HepG2 (cell line): ENCODE data around the gene SPC24. TPM values are rescaled to one million over a fixed set of nuclear protein-coding genes. Genes with fewer than 3 reads are reported as not detected.
"Not testable (repeated sequence)": the region's sequence is repeated elsewhere in the genome, so short reads cannot be mapped to it uniquely, and the experiment has no call there.

Experiments used
- ATAC-seq: fragments of 200-7000 bp; cut with Tn5 transposase; 3 replicates; pipeline ENCODE4 v1.9.1; 2020; ENCODE audit warnings: mild to moderate bottlenecking, moderate library complexity
- BruUV-seq: library from RNA; stranded (reverse); fragments of 400-500 nt; replicated peaks from 2 replicates; lab custom pipeline; 2021; lab: Mats Ljungman, UMichigan
- CTCF ChIA-PET: fragments of 300-600 bp; formaldehyde crosslinking; extraction: SDS; loops from one replicate; lab custom pipeline; 2021; ENCODE audit warnings: low total read pairs, inconsistent platforms, low intra/inter-chr PET ratio; lab: Yijun Ruan, JAX
- POLR2A ChIA-PET: fragments of 350-600 bp; sonication (Branson Sonifier 250); formaldehyde crosslinking; loops from one replicate; lab custom pipeline; 2020; ENCODE audit warnings: antibody characterized with exemption, inconsistent platforms; lab: Yijun Ruan, JAX
- DNase-seq: peaks from one replicate; pipeline ENCODE4 v3.0.0-alpha.2; 2015; ENCODE audit warnings: low spot score
- FAIRE-seq: peaks from 3 replicates; lab custom pipeline; 2011; peaks lifted over from hg19 to GRCh38; lab: Jason Lieb, UNC
- H2AFZ ChIP-seq: one replicate; pipeline ENCODE4 v1.6.1; 2011; ENCODE audit warnings: low read length, inconsistent platforms
- H3K27ac ChIP-seq: fragments of 300-600 bp; 3 replicates; pipeline ENCODE4 v1.8.0; 2011; ENCODE audit warnings: mixed run types, mild to moderate bottlenecking, mixed read lengths, low read length, inconsistent platforms; ENCODE audit not compliant: insufficient read depth; ENCODE audit errors: extremely low read length
- H3K27me3 ChIP-seq, 2 experiments: fragments of 200-600 bp in 1 of 2; 2 replicates in 1 of 2; 3 replicates in 1 of 2; pipeline versions ENCODE4 v1.6.0 to v1.8.0; 2011; ENCODE audit warnings: low read length in 2 of 2, mild to moderate bottlenecking in 2 of 2, moderate library complexity in 2 of 2, inconsistent platforms in 1 of 2; ENCODE audit not compliant: insufficient read depth in 2 of 2, control insufficient read depth in 1 of 2
- H3K36me3 ChIP-seq, 2 experiments: fragments of 200-600 bp in 1 of 2; replicated peaks in 1 of 2; 2 replicates in 1 of 2; 3 replicates in 1 of 2; pipeline versions ENCODE4 v1.5.1 to v1.8.0; 2011; ENCODE audit warnings: low read length in 2 of 2, inconsistent platforms in 1 of 2; ENCODE audit not compliant: insufficient read depth in 2 of 2, control insufficient read depth in 1 of 2
- H3K4me1 ChIP-seq: 2 replicates; pipeline ENCODE4 v1.5.1; 2012; ENCODE audit warnings: low read length, inconsistent platforms; ENCODE audit not compliant: insufficient read depth
- H3K4me2 ChIP-seq: 2 replicates; pipeline ENCODE4 v1.6.0; 2011; ENCODE audit warnings: low read depth, low read length, inconsistent platforms
- H3K4me3 ChIP-seq, 3 experiments: fragments of 200-600 bp in 1 of 3; sonication (generic), shearing (Covaris generic) in 1 of 3; replicated peaks in 1 of 3; 2 replicates each; pipeline ENCODE4 v1.5.1; 2011 to 2016; ENCODE audit warnings: low read length in 3 of 3, inconsistent platforms in 2 of 3, low read depth in 2 of 3, mild to moderate bottlenecking in 2 of 3, control low read depth in 1 of 3, mixed read lengths in 1 of 3; ENCODE audit not compliant: insufficient read depth in 1 of 3
- H3K79me2 ChIP-seq: one replicate; pipeline ENCODE4 v1.6.1; 2011; ENCODE audit warnings: low read length, inconsistent platforms; ENCODE audit not compliant: insufficient read depth
- H3K9ac ChIP-seq: 2 replicates; pipeline ENCODE4 v1.6.0; 2011; ENCODE audit warnings: mild to moderate bottlenecking, low read depth, low read length, inconsistent platforms; ENCODE audit not compliant: insufficient read depth
- H3K9me3 ChIP-seq: 2 replicates; pipeline ENCODE4 v1.5.1; 2012; ENCODE audit warnings: mild to moderate bottlenecking, low read length
- H4K20me1 ChIP-seq: 2 replicates; pipeline ENCODE4 v1.6.0; 2011; ENCODE audit warnings: inconsistent platforms, mild to moderate bottlenecking, low read length, moderate library complexity; ENCODE audit not compliant: insufficient read depth
- ZMYM3 ChIP-seq: sonication (generic); formaldehyde crosslinking; IDR thresholded peaks from 2 replicates; pipeline ENCODE4 v1.5.1; 2020; ENCODE audit warnings: mild to moderate bottlenecking, missing genetic modification reagents
- ZNF121 ChIP-seq: sonication (generic); formaldehyde crosslinking; IDR thresholded peaks from 2 replicates; pipeline ENCODE4 v1.5.0; 2020; ENCODE audit warnings: mild to moderate bottlenecking, missing genetic modification reagents
- ZNF460 ChIP-seq: sonication (generic); formaldehyde crosslinking; IDR thresholded peaks from 2 replicates; pipeline ENCODE4 v1.5.1; 2020; ENCODE audit warnings: missing genetic modification reagents, mild to moderate bottlenecking, borderline replicate concordance
- WGBS: methylation state at CpG from one replicate; pipeline ENCODE4 v1.1.6; 2017; ENCODE audit warnings: low lambda C conversion rate; 5-methylcytosine and 5-hydroxymethylcytosine counted together
- in situ Hi-C: cut with HindIII; loops from 2 replicates; pipeline ENCODE4 v1.10.0; 2017; ENCODE audit warnings: low pct_unique_long_range_greater_than_20kb; ENCODE audit not compliant: extremely low pct_ligation_motif_present
- intact Hi-C: fragments of 100-400 bp; cut with micrococcal nuclease; formaldehyde crosslinking; loops from one replicate; pipeline ENCODE4 v1.10.0; 2022; ENCODE audit not compliant: unreplicated experiment
- polyA plus RNA-seq, 8 experiments: library from polyadenylated mRNA; depleted of rRNA in 3 of 8; stranded (reverse) in 7 of 8; unstranded in 1 of 8; fragments of >200 nt; fragmentation: Illumina TruSeq in 4 of 8; extraction: Trizol in 4 of 8; gene quantifications; 2 replicates each; pipeline versions ENCODE4 v1.2.1 to v1.2.3, GENCODE V29; 2011 to 2016; ENCODE audit warnings: low read depth in 4 of 8, missing spikeins in 1 of 8, mixed read lengths in 1 of 8; ENCODE audit not compliant: insufficient read depth in 1 of 8
- total RNA-seq, 5 experiments: library from RNA; depleted of rRNA; stranded (reverse); fragments of >200 nt; fragmentation: Illumina TruSeq; extraction: Trizol; gene quantifications; 2 replicates each; pipeline ENCODE4 v1.2.3, GENCODE V29; 2016; ENCODE audit warnings: low read depth in 1 of 5
- TF ChIP-seq, protein P1 (sequence below): sonication (generic); formaldehyde crosslinking; IDR thresholded peaks from 2 replicates; pipeline ENCODE4 v1.5.0; 2020; ENCODE audit warnings: mild to moderate bottlenecking, missing genetic modification reagents

SPC24 gene
- total and polyA plus RNA-seq, 2 of the 13 experiments (the other 11 are each of a cell fraction or from before 2014, with no cell fraction given): 10.0 to 46.2 TPM

DNA sequence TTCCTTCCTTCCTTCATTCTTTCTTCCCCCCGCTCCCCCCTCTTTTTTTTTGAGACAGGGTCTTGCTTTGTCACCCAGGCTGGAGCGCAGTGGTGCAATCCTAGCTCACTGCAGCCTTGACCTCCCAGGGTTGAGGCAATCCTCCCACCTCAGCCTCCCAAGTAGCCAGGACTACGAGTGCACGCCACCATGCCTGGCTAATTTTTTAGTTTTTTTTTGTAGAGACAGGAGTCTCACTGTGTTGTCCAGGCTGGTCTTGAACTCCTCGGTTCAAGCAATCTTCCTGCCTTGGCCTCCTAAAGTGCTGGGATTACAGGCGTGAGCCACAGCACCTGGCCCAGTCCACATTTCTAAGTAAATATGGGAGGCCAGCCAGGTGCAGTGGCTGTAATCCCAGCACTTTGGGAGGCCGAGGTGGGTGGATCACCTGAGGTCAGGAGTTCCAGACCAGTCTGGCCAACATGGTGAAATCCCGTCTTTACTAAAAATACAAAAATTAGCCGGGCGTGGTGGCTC is 15.5 kb downstream of the SPC24 start:
- ChIA-PET POLR2A (interaction anchor here (1.3 to 2.0 kb wide), 2 partner anchors 16 to 96 kb away, joined by 4 to 9 read pairs; partner anchors contain the start of gene SPC24), CTCF (interaction anchor here (3.4 kb wide), 1 partner anchor 63 kb away, joined by 53 read pairs; no protein-coding TSS in a partner anchor)
- H3K9ac ChIP-seq, ATAC-seq, H3K79me2 ChIP-seq, H3K4me2 ChIP-seq, BruUV-seq, H4K20me1 ChIP-seq, H3K27me3 ChIP-seq, intact Hi-C loops, FAIRE-seq, DNase-seq, H3K9me3 ChIP-seq, H3K4me3 ChIP-seq, H2AFZ ChIP-seq, H3K27ac ChIP-seq, H3K36me3 ChIP-seq, in situ Hi-C loops: not testable (repeated sequence)
- H3K4me1 ChIP-seq: peaks cover 78% of the 10 kb centered on the region
- TF ChIP-seq ZNF121 (CRISPR knock-in tag) (peak; percentile 86), ZNF460 (peak; percentile 65; the same call in 1 of the 2 replicates), ZMYM3 (0 out of 2 replicates have a peak, but pooled peaks have one; percentile 47)
- TF ChIP-seq, protein P1, sequence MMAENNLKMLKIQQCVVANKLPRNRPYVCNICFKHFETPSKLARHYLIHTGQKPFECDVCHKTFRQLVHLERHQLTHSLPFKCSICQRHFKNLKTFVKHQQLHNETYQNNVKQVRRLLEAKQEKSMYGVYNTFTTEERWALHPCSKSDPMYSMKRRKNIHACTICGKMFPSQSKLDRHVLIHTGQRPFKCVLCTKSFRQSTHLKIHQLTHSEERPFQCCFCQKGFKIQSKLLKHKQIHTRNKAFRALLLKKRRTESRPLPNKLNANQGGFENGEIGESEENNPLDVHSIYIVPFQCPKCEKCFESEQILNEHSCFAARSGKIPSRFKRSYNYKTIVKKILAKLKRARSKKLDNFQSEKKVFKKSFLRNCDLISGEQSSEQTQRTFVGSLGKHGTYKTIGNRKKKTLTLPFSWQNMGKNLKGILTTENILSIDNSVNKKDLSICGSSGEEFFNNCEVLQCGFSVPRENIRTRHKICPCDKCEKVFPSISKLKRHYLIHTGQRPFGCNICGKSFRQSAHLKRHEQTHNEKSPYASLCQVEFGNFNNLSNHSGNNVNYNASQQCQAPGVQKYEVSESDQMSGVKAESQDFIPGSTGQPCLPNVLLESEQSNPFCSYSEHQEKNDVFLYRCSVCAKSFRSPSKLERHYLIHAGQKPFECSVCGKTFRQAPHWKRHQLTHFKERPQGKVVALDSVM: peak; percentile 86; the same call in 1 of the 2 replicates
- 68% methylated on average over 10 of the region's 10 CpGs for WGBS
